Hematopoietic multipotent progenitor cell treated with erythropoietin and hydrocortisone succinate and interleukin-3 and kit ligand, for 4 days (in vitro differentiated cells): Measurements from ENCODE around the gene KCNIP3.

Source experiments
- DNase-seq: peaks from one replicate; pipeline ENCODE4 v3.0.0-alpha.2; 2015

The KCNIP3 gene

DNA sequence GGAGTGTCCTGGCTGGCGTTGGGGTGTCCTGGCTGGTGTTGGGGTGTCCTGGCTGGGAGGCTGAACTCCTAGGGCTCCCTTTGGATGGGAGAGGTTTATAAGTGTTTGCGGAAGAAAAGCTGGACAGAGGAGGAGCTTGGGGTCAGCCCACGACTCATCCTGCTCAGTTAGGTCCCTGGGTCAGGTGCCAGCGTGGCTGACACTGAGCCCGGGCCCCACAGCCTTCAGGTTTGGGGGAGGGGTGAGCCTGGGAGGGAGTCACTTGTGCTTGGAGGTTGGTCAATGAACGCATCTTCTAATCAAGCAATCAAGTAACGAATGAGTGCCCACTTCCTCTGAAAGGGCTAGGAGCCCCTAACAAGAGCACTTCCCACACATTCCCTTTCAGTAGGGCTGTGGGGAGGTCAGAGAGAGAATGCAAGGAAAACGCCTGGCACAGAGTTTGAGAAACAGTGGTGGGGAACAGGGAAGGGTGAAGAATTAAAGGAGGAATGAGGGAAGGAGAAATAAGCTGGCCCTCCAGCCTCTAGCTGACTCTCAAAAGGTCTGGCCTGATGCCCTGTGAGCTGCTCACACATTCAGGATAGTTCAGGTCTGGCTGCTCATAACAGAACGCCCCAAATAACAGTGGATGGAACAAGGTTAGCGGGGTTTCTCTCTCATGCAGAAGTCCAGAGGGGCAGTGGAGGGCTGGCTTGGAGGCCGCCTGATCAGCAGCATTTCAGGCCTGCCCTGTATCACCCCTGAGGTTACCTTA lies 670 bp downstream of the KCNIP3 start:
- DNase-seq = peak; percentile 22

DNA sequence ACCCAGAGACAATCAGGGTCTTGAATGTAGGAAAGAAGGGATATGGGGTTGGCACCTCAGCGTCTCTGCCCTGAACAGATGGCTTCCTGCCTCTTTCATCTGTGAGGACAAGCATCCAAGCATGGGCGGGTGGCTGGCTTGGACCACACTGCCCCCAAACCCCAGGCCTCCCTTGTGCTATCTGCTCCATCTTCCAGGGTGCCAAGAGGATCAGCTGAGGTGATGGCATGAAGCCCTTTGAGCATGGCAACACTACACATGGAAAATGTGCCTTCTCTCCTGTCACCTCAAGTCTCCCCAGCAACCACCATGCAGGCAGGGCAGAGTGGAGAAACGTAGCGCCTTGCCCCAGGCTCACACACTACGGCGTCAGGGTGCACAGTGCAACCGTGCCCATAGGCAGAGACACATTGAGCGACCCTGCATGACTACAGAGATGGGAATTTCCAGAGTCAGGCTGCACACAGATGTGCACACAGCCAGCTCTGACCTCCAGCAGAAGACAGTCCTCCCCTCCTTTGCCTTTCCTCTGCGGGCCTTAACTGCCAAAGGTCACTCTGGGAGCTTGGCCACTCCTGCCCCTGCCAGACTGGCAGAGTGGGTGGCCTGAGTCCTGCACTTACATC lies 1.5 kb downstream of the KCNIP3 start:
- no peak for DNase-seq

DNA sequence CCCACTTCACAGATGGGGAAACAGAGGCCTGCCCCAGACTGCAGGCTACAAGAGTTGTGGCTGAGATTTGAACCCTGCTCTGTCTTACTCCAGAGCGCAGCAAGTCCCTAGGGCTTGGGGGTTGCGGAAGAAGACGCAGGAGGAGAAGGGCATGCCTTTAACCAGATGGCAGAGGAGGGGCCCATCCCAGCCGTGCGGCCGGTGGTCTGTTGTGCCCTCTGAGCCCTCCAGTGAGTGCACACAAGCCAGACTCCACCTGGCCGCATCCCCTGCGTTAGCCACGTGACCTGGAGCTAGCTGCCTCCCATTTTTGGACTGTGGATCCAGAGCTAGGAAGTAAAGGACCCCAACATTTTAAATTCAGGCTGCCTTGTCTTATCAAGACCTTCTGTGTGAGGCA lies 2.8 kb downstream of the KCNIP3 start:
- DNase-seq = no peak

DNA sequence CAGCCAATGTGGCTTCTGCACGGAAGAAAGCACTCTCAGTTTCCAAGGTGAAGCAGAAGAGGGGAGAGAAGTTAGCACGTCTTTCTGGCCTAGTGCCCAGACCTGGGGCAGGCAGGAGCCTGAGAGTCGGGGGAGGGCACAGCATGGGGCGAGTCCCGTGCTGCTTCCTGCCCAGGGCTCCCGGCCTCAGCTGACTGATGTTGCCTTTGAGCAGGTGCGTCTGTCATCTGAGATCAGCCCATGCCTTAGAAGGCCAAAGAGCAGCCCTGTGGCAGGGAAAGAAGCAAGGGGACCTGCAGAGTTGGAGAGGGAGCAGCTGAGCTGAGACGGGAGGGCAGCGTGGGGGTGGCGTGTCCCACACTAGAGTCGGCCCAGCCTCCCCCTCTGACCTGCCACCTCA lies 3.3 kb downstream of the KCNIP3 start:
- peak; percentile 10 for DNase-seq

DNA sequence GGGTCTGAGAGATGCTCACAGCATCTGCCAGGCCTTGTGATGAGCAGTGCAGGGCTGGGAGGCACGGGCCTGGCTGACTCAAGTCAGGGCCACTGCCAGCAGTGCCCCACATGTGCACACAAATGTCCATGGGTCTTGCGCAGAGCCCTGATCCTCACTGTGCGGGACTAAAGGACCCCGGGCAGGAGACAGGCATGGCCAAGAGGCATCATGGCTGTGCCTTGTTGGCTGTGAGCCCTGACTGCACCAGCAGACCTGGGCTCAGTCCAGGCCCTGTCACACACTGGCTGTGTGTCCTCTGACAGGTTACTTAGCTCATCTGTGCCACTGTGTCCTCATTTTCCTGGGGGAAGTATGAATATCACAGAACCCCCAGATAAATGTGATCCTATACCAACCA lies 4.0 kb downstream of the KCNIP3 start:
- DNase-seq = no peak

DNA sequence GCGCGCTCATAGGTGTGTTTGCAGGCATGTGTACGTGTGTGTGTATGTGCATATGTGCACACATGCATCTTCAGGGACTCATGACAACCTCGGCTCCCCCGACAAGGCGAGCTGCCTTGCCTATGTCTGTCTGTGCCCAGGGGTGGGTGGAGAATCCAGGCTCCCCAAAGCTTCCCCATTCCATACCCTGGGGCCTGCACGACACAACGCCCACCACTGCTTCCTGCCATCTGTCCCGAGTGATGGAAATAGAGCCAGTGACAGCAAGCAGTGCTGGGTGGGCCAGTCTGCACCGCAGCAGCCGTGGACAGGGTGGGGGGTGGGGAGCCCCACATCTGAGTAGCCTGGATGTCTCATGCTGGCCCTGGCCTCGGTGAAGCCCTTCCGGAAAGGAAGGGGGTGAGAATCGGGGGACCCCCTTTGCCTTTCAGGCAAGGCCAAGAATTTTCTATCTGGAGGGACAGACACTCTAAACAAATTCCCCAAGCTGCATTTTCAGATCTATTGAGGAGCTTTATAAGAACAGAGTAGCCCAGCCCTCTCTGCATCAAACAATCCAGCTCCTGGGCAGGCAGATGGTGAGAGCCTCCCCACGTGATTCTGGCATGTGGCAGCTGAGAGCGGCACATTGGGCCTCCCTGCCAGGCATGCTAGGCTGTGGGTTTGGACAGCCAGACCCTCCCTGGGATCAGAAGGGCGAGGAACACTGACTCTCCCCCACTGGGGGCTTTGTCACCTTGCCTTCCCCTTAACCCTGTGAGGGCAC lies 4.9 kb downstream of the KCNIP3 start:
- DNase-seq = peak; percentile 13

DNA sequence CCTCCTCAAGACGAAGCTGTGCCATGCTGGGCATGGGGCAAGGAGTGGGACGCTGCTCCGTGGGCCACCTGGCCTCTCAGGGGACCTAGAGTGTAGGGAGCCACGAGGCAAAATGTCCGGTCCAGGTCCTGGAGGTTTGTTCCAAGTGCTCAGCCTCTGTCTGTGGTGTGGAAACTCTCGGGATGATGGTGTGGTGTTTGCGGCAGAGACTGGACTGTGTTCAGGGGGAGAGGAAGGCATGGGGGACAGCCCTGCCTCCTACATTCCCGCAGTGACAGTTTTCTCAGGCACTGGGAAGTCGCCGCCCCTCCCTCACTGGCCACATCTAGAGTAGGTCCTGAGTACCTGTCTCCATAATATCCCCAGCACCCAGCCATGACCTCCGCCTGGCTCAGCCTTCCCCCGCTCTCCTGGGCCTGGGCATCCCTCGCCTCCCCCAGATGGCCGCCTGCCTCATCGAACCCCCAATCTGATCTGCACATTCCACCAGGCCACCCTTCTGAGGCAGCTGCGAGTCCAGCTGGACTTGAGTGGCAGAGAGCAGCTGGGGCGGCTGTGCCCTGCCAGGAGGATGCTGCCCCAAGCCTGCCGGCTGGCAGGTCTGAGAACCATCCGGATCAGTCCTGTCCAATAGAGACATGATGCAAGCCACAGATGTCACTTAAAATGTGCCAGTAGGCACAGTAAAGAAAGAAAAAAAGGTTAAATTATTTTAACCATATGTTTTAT lies 6.2 kb downstream of the KCNIP3 start:
- no peak for DNase-seq

DNA sequence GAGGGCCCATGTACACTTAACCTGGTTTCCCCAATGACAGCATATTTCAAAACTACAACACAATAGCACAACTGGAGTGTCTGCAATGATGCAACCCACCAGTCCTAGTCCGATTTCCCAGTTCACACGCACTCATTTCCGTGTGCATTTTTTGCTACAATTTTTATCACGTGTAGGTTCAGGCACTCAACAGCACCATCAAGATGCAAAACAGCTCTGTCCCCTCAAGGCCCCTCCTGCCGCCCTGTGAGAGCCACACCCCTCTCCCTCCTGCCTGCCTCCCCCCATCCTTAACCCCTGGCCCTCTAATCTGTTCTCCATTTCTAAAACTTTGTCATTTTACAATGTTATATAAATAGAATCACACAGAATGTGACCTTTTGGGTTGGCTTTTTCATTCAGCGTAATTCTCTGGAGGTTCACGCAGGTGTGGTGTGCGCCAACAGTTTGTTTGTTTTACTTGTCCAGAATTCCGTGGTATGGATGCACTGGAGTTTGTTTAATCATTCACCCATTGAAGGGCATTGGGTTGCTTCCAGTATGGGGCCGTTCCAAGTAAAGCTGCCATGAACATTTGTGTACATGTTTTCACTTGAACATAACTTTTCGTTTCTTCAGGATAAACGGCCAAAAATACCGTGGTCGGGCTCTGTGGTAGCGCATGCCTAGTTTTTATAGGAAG lies 8.4 kb downstream of the KCNIP3 start:
- no peak for DNase-seq

DNA sequence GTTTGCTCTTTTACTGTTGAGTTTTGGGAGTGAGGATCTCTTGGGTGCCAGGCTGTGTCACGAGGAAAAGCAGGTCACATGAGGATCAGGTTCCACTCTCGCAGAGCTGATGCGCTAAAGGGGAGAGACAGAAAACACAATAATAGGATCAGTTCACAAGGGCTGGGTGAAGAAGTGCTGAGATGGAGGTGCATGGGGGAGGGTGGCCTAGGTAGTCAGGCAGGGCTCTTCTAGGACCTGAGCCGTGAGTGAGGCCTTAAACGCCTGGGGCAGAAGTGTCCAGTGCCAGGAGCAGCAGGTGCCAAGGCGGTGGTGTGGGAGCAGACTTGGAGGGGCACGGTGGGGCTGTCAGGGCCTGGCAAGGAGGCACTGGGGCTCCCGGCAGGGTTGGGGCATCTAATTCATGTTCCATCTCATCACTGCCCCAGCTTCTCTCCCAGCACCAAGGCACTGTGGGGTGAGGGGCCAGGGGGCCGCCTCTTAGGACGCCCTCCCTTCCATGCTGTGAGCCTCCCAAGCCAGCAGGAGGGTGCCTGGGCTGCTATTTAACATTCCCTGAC lies 9.3 kb downstream of the KCNIP3 start:
- DNase-seq = no peak

DNA sequence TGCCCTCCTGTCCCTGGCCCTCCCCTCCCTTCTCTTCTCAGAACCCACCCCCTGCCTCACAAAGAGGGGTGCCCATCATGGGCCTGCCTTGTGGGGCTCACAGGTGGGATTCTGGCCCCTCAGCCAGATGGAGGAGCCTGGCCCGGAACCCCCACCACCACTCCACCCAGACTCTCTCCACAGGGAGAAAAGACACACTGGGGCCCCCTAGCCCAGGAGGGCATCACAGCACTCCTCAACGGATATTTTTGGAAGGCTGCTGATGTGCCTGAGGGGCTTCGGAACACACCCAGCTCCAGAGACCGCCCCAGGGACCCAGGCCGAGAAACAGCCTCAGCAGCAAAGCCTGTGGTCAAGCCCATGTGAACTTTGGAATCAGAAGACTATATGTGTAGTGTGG lies 9.9 kb downstream of the KCNIP3 start:
- no peak for DNase-seq

DNA sequence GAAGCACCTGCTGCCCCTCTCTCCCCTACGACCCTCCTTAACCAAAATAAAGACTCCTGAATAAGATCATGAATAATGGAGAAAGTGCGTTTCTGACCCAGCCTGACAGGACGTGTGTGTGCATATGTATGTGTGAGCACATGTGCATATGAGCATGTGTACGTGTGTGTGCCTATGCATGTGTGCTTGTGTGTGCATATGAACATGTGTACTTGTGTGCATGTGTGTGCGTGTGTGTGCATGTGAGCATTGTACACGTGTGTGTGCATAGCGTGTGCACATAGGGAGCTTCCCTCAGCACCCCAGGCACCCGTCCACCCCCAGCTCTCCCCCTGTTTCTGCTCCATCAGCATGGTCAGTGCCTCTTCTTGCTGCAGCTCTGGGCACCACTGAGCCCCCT lies 10.7 kb downstream of the KCNIP3 start:
- DNase-seq = no peak

DNA sequence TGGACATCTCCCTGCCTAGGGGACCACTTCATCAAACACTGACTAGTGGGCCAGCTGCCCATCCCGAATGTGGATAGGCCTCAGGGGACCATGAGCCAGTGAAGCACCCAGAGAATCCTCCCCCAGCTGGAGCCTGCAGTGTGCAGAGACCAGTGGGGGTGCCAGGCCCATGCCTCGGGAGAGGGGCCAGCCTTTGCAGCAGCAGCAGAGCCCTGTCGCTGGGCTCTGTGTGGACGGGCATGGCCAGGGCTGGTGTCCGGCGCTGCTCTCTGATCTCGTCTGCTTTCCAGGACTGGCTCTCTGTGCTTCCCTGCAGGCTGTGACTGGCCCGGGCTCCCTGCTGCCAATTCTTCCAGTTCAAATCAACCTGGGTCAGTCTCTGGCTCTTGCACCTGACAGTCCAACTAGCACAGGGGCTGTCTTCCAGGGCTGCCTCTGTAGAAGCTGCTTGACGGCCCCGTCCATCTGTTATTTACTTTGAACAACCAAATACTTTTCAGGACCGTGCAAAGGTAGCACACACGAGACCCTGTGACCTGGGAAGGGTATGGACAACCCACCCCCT lies 11.4 kb downstream of the KCNIP3 start:
- no peak for DNase-seq

DNA sequence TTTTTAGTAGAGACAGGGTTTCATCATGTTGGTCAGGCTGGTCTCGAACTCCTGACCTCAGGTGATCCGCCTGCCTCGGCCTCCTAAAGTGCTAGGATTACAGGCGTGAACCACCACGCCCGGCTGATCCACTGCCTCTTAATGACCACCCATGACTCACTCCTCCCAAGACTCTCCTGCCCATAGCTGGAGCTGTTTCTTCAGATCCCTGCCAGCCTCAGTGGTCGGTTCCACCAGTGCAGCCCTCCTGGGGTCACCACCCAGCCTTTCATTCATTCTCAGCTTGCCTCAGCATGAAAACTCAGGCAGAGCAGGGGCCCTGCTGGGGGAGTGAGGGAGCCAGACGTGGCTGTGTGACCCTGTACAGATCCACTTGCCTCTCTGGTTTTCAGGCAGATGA lies 12.5 kb downstream of the KCNIP3 start:
- DNase-seq = no peak

DNA sequence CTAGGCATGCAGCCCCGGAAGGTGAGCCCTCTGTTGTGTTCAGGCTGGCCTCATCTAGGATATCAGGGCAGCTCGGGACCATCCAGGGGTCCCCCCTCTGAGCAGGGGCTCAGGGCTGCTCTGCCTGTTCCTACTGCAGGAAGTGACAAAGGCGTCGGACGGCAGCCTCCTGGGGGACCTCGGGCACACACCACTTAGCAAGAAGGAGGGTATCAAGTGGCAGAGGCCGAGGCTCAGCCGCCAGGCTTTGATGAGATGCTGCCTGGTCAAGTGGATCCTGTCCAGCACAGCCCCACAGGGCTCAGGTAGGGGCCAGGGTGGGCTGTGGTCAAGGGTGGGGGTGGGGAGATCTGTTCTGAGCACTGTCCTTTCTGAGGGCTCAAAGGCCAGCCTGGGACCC lies 13.1 kb downstream of the KCNIP3 start:
- DNase-seq = no peak

DNA sequence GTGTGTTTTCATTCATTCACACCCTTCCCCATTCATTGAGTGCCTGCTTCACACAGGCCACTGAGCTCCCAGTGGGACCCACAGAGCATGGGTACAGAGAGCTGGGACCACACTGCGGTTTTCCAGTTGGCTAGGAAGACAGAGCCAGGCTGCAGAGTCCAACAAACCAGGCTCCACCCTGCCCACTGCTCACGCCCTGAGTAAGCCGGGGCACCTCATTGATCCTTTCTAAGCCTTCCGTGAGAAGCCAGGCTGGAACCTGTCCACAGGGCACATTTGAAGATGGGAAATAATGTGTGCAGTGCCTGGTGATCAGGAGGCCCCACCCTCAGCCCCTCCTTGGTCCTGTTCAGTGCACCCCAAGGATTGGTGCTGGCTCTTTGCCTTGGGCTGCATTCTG lies 13.5 kb downstream of the KCNIP3 start:
- DNase-seq = no peak

DNA sequence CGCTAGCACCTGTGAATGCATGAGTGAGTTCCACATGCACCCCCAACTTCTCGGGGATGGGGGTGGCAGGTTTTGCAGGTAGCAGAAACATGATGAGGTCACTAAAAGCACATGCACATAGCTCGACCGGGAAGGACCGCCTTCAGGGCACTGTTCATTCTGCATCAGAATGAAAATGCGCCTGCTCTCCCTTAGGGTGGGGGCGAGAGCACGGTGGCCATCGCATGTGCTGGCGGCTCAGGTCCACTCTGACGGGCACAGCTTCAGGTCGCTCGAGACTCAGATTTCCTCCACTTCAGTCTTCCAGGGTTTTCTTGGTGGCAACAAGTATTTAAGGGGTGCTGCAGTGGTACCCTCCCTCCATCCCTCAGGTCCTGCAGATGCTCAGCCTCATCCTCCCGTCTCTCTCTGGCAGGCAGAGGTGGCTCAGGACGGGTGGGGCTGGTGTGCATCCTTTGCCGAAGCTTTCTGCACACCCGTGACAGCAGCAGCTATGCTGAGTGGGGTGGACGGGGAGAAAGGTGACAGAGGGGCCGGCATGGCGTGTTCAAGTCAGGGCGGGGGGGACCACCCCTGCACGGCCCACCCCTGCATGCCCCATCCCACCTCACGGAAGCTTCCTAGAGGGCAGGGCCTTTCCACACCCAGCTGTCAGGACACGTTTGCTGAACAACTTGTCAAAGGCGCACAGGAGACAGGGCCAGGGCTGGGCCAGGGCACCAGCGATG lies 14.8 kb downstream of the KCNIP3 start:
- no peak for DNase-seq

DNA sequence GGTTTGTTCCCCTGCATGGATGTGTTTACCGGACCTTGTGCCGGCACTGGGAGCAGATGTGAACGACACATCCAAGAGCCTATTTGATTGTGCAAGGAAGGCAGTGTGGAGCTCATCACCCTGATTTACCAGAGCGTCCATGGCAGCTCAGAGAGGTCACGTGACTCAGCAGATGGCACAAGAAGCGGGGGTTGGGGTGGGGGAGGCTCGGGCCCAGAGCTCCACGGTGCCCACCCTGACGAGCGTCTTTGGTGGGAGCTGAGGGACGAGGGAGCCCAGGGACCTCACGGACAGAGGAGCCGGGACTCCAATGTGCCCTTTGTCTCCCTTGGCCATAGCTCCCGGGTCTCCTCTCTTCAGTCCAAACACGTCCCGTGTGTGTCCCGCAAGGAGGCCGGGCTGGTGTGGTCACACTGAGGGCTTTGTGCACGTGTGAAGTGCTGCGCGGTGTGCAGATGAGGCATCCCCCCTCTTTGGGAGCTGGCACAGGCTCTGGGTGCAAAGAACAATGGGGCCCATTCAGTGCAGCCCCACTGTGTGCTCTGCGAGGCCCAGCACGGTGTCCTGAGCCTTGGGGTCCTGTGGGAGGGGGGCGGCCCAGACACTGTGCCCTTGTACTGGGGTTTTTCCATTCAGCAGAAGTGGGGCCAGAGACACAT lies 15.5 kb downstream of the KCNIP3 start:
- DNase-seq = no peak

DNA sequence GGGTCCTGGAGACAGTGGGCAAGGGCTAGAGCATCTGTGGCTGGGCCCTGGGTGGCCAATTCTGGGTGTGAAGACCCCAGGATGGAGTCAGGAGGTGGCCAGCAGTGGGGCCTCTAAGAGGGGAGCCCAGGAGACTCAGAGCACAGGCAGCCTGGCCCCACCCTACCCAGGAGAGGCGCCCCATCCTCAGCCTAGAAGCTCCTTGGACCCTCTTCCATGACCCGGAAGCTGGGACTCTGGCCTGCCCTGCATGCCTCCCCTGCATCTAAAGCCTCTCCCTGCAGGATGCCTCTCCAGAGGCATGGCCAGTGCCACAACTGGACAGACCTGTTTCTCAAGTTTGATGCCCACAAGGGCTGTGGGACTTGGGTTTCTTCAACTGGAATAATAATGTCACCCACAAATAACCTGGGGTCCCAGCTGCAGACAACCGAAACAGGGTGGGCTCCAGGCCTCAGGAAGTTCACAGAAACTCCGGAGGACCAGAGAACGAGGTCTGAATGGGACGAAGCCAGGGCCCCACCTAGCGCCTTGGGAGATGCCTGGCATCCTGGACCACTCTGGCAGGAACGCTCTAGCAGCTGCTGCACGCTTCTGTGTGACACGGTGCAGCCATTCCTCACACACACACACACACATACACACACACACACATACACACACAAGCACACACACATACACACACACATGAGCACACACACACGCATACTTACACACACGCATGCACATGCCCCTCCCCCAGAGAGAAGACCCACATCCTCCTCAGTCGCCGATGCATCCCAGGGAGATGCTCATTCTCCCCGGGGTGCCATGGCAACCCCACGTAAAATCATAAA lies 16.4 kb downstream of the KCNIP3 start:
- no peak for DNase-seq

DNA sequence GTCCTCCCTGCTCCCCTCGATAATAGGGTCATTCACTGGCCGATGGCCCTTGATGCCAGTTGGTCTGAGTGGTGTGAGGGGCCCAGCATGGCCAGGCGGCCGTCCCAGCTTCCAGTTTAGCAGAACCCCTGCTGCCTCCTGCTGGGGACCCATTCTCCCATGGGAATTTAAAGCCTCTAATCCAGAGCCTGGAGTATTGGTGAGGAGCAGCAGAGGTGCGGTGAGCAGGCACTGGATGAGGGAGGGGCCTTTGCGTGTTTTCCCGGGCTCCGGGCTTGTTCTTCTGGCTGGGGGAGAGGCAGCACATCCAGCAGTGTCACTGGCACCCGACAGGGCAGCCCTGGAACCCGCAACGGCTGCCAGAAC lies 17.4 kb downstream of the KCNIP3 start:
- DNase-seq = no peak
